Right atrium auricular region (tissue), 2 donors: ENCODE data around the gene EIF3J. TPM values are rescaled to one million over a fixed set of nuclear protein-coding genes. Genes with fewer than 3 reads are reported as not detected.
"Not testable (repeated sequence)": the region's sequence is repeated elsewhere in the genome, so short reads cannot be mapped to it uniquely, and the experiment has no call there.

Source experiments
- DNase-seq: peaks from one replicate; pipeline ENCODE4 v3.0.0-alpha.2; 2019; ENCODE audit warnings: low spot score
- H3K27ac ChIP-seq, 2 donors: fragments of 200-600 bp; sonication (generic); 1 replicate in 1 of 2; 2 replicates in 1 of 2; pipeline ENCODE4 v1.5.1; 2016 to 2019
- H3K27me3 ChIP-seq, 2 donors: fragments of 200-600 bp; sonication (generic); one replicate each; pipeline versions ENCODE4 v1.5.1 to v1.6.0; 2017 to 2019
- H3K36me3 ChIP-seq: fragments of 200-600 bp; sonication (generic); one replicate; pipeline ENCODE4 v1.5.1; 2016
- H3K4me1 ChIP-seq, 2 donors: fragments of 200-600 bp; sonication (generic); one replicate each; pipeline versions ENCODE4 v1.5.1 to v1.6.0; 2017 to 2019
- H3K4me3 ChIP-seq, 2 donors: fragments of 200-600 bp; sonication (generic); 1 replicate in 1 of 2; 2 replicates in 1 of 2; pipeline ENCODE4 v1.5.1; 2017 to 2019; ENCODE audit warnings: mild to moderate bottlenecking in 1 of 2, moderate library complexity in 1 of 2
- H3K9me3 ChIP-seq, 2 donors: fragments of 200-600 bp; sonication (generic); one replicate each; pipeline ENCODE4 v1.5.1; 2019
- total RNA-seq, 2 donors: library from RNA; depleted of rRNA; stranded (reverse); fragments of >200 nt; gene quantifications; one replicate each; pipeline ENCODE4 v1.1.0, GENCODE V29; 2016
- TF ChIP-seq, protein P1 (sequence below), 2 donors: fragments of 200-600 bp; sonication (generic); IDR thresholded peaks; one replicate each; pipeline ENCODE4 v1.5.1; 2019; ENCODE audit warnings: antibody characterized with exemption in 2 of 2

EIF3J gene
- total RNA-seq, 2 donors from 2014 or later = 27.2 to 34.5 TPM

DNA sequence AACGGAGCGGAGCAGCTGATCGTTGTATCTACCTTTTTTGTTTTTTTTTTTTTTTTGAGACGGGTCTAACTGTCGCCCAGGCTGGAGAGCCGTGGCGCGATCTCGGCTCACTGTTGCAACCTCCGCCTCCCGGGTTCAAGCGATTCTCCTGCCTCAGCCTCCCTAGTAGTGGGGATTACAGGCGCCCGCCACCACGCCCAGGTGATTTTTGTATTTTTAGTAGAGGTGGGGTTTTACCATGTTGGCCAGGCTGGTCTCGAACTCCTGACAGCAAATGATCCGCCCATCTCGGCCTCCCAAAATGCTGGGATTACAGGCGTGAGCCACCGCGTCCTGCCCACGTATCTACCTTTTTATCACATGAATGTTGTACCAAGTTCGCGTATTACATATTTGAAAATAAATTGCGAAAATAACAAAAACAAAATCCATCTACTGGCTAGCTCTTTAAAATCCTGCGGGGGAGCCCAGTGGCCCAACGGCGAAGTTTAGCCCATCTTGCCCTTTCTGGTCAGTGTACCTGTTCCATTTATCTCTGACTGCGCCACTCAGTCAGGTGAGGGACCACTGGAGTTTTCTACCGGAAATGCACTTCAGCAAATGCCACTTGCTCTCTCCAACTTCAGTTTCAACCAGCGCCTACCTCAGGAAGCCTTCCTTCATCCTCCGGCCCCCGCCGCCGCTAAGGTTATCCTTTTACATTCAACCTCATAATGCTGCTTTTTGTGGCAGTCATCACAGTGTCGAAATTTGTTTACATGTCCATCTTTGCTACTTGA lies 1.2 kb upstream of the EIF3J start:
- DNase-seq = no peak
- Histone ChIP-seq H3K4me1 (peaks cover 0 to 32% of the 10 kb centered on the region in 2 donors), H3K4me3 (peak overlapping the region; percentile 93 to 99), H3K27me3 (no peaks in the 10 kb centered on the region), H3K27ac (peak overlapping the region; percentile 97 to 99), H3K36me3 (no peaks in the 10 kb centered on the region), H3K9me3 (no peaks in the 10 kb centered on the region)
- TF ChIP-seq, protein P1, sequence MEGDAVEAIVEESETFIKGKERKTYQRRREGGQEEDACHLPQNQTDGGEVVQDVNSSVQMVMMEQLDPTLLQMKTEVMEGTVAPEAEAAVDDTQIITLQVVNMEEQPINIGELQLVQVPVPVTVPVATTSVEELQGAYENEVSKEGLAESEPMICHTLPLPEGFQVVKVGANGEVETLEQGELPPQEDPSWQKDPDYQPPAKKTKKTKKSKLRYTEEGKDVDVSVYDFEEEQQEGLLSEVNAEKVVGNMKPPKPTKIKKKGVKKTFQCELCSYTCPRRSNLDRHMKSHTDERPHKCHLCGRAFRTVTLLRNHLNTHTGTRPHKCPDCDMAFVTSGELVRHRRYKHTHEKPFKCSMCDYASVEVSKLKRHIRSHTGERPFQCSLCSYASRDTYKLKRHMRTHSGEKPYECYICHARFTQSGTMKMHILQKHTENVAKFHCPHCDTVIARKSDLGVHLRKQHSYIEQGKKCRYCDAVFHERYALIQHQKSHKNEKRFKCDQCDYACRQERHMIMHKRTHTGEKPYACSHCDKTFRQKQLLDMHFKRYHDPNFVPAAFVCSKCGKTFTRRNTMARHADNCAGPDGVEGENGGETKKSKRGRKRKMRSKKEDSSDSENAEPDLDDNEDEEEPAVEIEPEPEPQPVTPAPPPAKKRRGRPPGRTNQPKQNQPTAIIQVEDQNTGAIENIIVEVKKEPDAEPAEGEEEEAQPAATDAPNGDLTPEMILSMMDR (IDR thresholded peaks at IDR 0.05) = no peak

DNA sequence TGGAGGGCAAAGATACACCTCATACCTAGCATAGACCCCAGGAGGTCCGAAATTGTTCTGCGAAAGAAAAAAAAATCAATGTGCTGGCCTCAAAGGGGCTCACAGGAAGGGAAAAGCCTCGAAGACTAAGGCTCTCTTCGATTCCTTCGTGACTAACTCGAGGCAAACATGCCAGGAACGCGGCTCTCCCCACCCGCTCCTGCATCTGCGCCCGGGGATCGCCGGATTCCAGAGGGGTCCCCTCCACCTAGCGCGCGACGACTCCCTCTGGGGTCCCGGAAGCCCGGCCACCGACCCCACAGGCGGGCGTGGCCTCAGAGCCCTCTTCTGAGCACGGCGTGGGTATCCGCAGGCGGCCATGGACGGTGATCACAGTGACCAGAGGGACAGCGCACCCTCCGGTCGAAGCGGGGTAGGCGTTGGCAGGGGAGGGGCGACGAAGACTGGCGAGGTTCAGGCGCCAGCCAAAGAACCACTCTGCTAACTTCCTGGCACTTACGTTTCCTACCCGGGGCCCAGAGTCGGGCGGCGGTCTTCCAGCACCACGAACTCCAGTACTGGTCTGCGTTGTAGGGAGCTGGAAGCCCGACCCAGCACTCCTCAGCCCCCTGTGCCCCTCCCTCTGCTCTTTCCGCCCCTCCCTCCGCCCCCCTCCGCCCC lies 515 bp upstream of the EIF3J start:
- Histone ChIP-seq H3K36me3 (no peaks in the 10 kb centered on the region), H3K9me3 (no peaks in the 10 kb centered on the region), H3K27me3 (no peaks in the 10 kb centered on the region), H3K4me3 (peak overlapping the region; percentile 93 to 99), H3K4me1 (peaks cover 0 to 40% of the 10 kb centered on the region in 2 donors), H3K27ac (peak overlapping the region; percentile 97 to 99)
- TF ChIP-seq, protein P1 (IDR thresholded peaks at IDR 0.05) = peak; percentile 20 to 57
- DNase-seq = peak; percentile 87

DNA sequence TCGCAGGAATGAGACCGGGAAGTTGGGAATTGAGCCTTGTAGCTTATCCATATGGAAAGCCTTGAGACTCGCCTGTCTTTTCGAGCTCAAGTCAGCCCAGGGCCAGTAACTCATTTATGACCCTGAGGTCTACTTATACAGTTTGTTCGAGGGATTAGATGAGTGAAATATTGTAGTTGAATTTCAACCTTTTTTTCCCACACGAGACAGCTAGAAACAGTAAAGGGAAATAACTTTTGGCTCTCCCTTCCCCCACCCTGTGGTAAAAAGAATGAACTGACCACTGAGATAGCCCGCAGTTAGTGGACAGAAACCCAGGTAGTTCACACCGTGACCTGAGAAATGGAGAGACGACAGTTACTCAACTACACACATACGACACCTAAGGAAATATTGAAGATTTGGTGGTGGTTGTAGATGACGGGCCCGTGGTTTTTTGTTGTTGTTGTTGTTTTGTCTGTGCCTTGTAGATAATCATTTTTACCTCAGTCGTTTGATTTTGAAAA lies 841 bp downstream of the EIF3J start:
- peak overlapping the region; percentile 97 to 99 for H3K27ac ChIP-seq
- peaks cover 0 to 53% of the 10 kb centered on the region in 2 donors for H3K4me1 ChIP-seq
- TF ChIP-seq, protein P1 (IDR thresholded peaks at IDR 0.05) = no peak
- no peaks in the 10 kb centered on the region for H3K36me3 ChIP-seq
- H3K9me3 ChIP-seq = no peaks in the 10 kb centered on the region
- no peaks in the 10 kb centered on the region for H3K27me3 ChIP-seq
- peak overlapping the region; percentile 93 to 99 for H3K4me3 ChIP-seq
- DNase-seq = no peak

DNA sequence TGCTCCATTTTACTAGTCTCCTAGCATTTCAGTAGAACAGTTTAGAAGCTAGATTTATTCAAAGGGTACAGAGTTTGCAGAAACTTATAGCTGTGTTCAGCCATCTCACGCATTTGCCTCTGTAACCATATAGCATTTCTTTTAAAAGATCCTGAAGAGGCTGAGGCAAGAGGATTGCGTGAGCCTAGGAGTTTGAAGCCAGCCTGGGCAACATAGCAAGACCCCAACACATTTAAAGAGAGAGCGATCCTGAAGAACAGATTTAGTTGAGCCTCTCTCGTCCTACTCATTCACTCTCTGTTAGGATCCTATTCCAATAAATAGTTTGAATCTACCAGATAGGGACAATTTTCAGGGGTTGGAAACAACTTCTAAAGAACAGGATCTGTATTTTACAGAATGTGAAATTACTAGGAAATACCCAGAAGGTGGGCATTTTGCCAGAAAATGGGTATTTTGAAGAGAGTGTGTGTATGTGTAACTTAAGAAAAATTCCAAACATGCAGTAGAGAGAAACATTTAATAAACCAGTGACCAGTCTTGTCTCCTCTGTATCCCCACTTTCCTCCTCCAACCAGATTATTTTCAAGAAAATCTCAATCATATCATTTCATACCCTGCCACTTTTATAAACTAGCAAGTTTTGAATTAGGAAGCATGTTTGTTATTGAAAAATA lies 4.5 kb downstream of the EIF3J start:
- TF ChIP-seq, protein P1 (IDR thresholded peaks at IDR 0.05) = no peak
- Histone ChIP-seq H3K9me3 (no peaks in the 10 kb centered on the region), H3K27ac (peak overlapping the region; percentile 8 to 31), H3K4me1 (peaks cover 0 to 60% of the 10 kb centered on the region in 2 donors), H3K27me3 (no peaks in the 10 kb centered on the region), H3K4me3 (no peak overlapping the region), H3K36me3 (no peaks in the 10 kb centered on the region)
- no peak for DNase-seq

DNA sequence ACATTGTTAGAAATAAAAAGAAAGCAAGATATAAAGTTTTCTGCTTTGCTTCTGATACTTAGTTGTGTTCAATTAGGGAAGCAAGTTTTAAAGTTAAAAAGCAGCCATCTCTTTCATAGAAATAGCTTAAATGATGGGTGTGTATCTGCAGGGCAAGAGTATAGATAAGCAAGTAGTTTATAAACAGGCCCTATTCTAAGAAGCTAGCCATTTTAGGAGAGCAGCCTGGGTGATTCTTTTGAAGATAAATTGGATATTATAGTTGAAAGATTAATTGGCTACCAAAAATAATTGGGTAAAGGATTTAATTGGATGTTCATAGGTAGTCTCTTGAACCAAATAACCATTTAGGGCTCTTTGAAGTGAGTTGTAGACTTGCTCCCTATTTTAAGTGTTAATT lies 5.6 kb downstream of the EIF3J start:
- no peak for DNase-seq
- H3K9me3 ChIP-seq = no peaks in the 10 kb centered on the region
- TF ChIP-seq, protein P1 (IDR thresholded peaks at IDR 0.05) = no peak
- H3K27me3 ChIP-seq = no peaks in the 10 kb centered on the region
- H3K27ac ChIP-seq = peak overlapping the region in 1 of 2 donors; percentile 31
- H3K4me3 ChIP-seq = no peak overlapping the region
- peaks cover 0 to 59% of the 10 kb centered on the region in 2 donors for H3K4me1 ChIP-seq
- no peaks in the 10 kb centered on the region for H3K36me3 ChIP-seq

DNA sequence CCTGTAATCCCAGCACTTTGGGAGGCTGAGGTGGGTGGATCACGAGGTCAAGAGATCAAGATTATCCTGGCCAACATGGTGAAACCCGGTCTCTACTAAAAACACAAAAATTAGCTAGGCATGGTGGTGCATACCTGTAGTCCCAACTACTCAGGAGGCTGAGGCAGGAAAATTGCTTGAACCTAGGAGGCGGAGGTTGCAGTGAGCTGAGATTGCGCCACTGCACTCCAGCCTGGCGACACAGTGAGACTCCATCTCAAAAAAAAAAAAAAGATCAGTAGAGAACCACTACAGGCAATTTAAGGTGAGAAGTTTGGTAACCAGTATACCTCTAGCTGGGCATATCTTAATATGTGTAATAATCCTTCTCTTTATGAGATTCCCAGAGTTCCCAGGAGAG lies 7.8 kb downstream of the EIF3J start:
- not testable (repeated sequence) for H3K4me3 ChIP-seq, H3K27ac ChIP-seq, H3K36me3 ChIP-seq, DNase-seq, H3K9me3 ChIP-seq, H3K27me3 ChIP-seq
- peaks cover 0 to 46% of the 10 kb centered on the region in 2 donors for H3K4me1 ChIP-seq
